ENCODE measurements around the gene STIP1.
"Not testable (repeated sequence)": the region's sequence is repeated elsewhere in the genome, so short reads cannot be mapped to it uniquely, and the experiment has no call there.

The STIP1 gene

GRCh38 chr11:64245797-64246620 is 60.0 kb downstream of the STIP1 start:
- Histone ChIP-seq H3K27ac (ENCODE audit: low read depth, low read length, poor library complexity, severe bottlenecking) (peak overlapping the region; percentile 85), H3K4me3 (ENCODE audit: low read depth, low read length, poor library complexity, severe bottlenecking) (peak overlapping the region; percentile 91), H3K9ac (ENCODE audit: low read length) (peak overlapping the region; percentile 91), H3K36me3 (ENCODE audit: insufficient read depth, low read length) (peaks cover 21% of the 10 kb centered on the region; the same call in 1 of the 2 replicates), H3K79me2 (ENCODE audit: insufficient read depth, low read length) (no peaks in the 10 kb centered on the region; the same call in 1 of the 2 replicates), H3K27me3 (ENCODE audit: insufficient read depth, low read length) (no peaks in the 10 kb centered on the region), H3K9me2 (ENCODE audit: low read depth, low read length) (no peaks in the 10 kb centered on the region), H4K20me1 (ENCODE audit: insufficient read depth, low read length) (no peaks in the 10 kb centered on the region), H2AFZ (ENCODE audit: low read length) (no peak overlapping the region), H3F3A (ENCODE audit: insufficient read depth, low read length) (0 out of 2 replicates have a peak, but pooled peaks cover 3% of the 10 kb centered on the region), H3K4me1 (ENCODE audit: insufficient read depth, low read length, severe bottlenecking) (peaks cover 54% of the 10 kb centered on the region), H3K9me3 (ENCODE audit: low read length) (no peaks in the 10 kb centered on the region), H3K4me2 (ENCODE audit: low read length) (peak overlapping the region; percentile 79)
- TF ChIP-seq EZH2 (IDR thresholded peaks at IDR 0.05; ENCODE audit: borderline replicate concordance, low read length), result no peak
- TF ChIP-seq CTCF (IDR thresholded peaks at IDR 0.05; ENCODE audit: low read length), result no peak

DNA sequence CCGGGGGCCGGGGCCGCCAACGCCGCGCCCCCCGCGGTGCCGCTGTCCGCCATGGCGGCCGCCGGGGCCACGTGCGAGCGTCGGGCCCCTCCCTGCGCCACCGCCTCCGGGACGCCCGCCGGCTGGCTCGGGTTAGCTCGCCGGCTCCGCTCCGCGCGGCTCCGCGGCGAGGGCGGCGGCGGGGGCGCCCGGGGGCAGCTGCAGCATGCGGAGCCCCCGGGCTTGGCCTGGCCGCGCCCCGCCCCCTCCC is 60.6 kb downstream of the STIP1 start:
- not testable (repeated sequence) for H4K20me1 ChIP-seq (ENCODE audit: insufficient read depth, low read length); H3K9me2 ChIP-seq (ENCODE audit: low read depth, low read length); H3K27me3 ChIP-seq (ENCODE audit: insufficient read depth, low read length); H3F3A ChIP-seq (ENCODE audit: insufficient read depth, low read length); H3K79me2 ChIP-seq (ENCODE audit: insufficient read depth, low read length); H3K27ac ChIP-seq (ENCODE audit: low read depth, low read length, poor library complexity, severe bottlenecking); H3K9me3 ChIP-seq (ENCODE audit: low read length); H3K4me2 ChIP-seq (ENCODE audit: low read length); H2AFZ ChIP-seq (ENCODE audit: low read length)
- H3K9ac ChIP-seq (ENCODE audit: low read length), result peak overlapping the region; percentile 91; the same call in 1 of the 2 replicates
- peaks cover 21% of the 10 kb centered on the region; the same call in 1 of the 2 replicates for H3K36me3 ChIP-seq (ENCODE audit: insufficient read depth, low read length)
- peak overlapping the region; percentile 91 for H3K4me3 ChIP-seq (ENCODE audit: low read depth, low read length, poor library complexity, severe bottlenecking)
- peaks cover 56% of the 10 kb centered on the region for H3K4me1 ChIP-seq (ENCODE audit: insufficient read depth, low read length, severe bottlenecking)

- Histone ChIP-seq H3K4me2 (ENCODE audit: low read length) (peak within 1 kb of the TSS; percentile 95), H3K4me1 (ENCODE audit: insufficient read depth, low read length, severe bottlenecking) (peaks cover 58% of the 10 kb centered on the region), H3K27ac (ENCODE audit: low read depth, low read length, poor library complexity, severe bottlenecking) (peak within 1 kb of the TSS; percentile 85), H3K79me2 (ENCODE audit: insufficient read depth, low read length) (no peaks in the 10 kb centered on the region; the same call in 1 of the 2 replicates), H3K9ac (ENCODE audit: low read length) (peak within 1 kb of the TSS; percentile 91), H3K27me3 (ENCODE audit: insufficient read depth, low read length) (no peaks in the 10 kb centered on the region), H2AFZ (ENCODE audit: low read length) (peak within 1 kb of the TSS; percentile 49; the same call in 1 of the 2 replicates), H4K20me1 (ENCODE audit: insufficient read depth, low read length) (no peaks in the 10 kb centered on the region), H3K4me3 (ENCODE audit: low read depth, low read length, poor library complexity, severe bottlenecking) (peak within 1 kb of the TSS; percentile 91), H3F3A (ENCODE audit: insufficient read depth, low read length) (0 out of 2 replicates have a peak, but pooled peaks cover 3% of the 10 kb centered on the region), H3K36me3 (ENCODE audit: insufficient read depth, low read length) (peaks cover 21% of the 10 kb centered on the region; the same call in 1 of the 2 replicates), H3K9me3 (ENCODE audit: low read length) (no peaks in the 10 kb centered on the region), H3K9me2 (ENCODE audit: low read depth, low read length) (no peaks in the 10 kb centered on the region)
- no peak for TF ChIP-seq EZH2 (IDR thresholded peaks at IDR 0.05; ENCODE audit: borderline replicate concordance, low read length)
- TF ChIP-seq CTCF (IDR thresholded peaks at IDR 0.05; ENCODE audit: low read length), result no peak
These were observed 61.1 kb downstream of the STIP1 start, which contains the start of gene PPP1R14B for GRCh38 chr11:64246871-64247728. PPP1R14B (minus strand) TSS chr11:64246943; CDS start chr11:64246673, 270 bp downstream.

Data from OCI-LY1 (cell line).